ENCODE measurements around the gene AMOTL1.
A peak's percentile ranks its signal among the peaks of the same experiment; 100 is the strongest.

AMOTL1 gene

DNA sequence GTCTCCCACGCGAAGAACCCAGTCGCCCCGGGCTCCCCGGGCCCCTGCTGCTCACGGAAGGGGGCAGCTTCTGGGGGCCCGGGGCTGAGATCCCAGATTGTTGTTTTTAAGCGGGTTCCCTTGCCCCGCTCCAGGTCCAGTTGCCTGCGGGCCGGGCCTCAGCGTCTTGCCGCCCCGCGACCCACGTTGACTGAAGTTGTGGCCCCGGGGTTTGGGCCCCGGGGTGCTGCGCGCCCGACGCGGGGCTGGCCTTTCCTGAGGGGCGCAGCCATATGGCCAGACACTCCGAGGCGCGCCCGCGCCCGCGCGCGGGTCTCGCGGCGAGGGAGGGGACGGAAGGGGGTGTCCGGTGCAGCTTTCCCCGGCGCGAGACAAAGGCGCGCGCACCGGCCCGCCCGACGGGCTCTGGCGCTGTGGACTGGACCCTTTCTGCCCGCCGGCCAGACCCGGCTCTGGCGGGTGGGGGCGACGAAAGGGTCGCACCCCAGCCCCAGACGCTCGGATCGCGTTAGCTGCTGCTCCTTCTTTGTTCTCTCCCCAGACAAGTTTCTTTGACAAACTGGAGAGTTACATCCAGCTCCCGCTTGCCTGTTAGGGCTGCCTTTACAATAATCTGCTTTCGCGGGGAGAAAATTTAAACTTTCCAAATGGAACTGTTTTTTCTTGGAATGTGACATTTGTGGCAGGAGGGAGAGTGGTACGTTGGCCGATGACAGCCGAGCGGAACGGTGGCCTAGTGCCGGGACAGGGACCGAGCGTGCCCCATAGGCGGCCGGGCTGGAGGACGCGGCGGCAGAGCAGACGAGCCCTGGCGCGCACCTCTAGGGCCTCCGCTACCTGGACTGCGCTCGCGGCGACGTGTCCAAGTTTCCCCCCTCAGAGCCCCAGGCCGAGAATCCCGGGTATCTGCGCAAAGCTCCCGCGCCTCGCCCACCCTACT is 716 bp downstream of the AMOTL1 start:
- DNase-seq (ENCODE audit: low spot score) = peak; percentile 50

- peak; percentile 60 for DNase-seq (ENCODE audit: low spot score)
Measured at GRCh38 chr11:94769880-94770279, 1.7 kb downstream of the AMOTL1 start.

DNA sequence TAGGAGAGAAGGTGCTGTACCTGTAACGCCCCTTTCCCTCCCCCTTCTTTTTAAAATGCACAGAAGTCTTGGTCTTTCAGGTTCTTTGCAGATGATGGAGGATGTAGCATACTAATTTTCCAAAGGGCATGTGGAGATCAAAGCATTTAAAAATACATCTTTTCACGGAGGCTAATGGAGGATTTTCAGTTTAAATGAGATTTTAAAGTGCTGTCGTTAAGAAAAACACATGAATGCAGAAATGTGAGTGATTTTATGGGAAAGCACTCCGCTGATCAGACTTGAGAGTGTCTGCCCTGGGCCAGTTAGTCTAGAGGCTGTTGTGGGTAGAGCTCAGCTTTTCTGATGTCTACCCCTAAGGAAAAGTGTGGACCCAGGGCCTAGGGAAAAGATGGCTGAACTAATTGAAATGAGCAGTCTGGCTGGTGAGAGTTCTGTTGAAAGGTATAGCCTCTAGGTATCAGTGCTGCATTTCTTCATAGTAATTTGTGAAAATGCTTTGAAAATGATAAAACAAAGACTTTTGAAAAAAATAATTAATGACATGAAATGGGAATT is 2.5 kb downstream of the AMOTL1 start:
- DNase-seq (ENCODE audit: low spot score) = no peak

- no peak for DNase-seq (ENCODE audit: low spot score)
Measured at GRCh38 chr11:94771390-94771789, 3.2 kb downstream of the AMOTL1 start.

GRCh38 chr11:94771951-94772350 is 3.8 kb downstream of the AMOTL1 start:
- no peak for DNase-seq (ENCODE audit: low spot score)

DNA sequence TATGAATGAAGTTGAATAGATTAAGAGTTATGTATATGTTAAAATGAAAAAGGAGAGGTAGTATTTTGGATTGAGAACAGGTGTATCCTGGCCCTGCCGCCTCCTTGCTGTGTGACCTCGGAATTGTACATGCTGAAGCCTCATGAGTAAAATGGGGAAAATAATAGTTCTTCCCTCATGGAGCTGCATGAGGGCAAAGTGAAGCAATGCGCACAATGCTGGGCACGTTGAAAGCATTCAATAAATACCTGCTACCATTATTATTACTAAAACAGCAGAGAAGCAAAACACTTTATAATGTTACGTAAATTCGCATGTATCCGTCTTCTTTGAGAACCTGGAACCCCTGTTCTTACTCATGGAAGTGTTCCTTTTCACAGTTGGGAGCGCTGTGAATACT is 5.7 kb downstream of the AMOTL1 start:
- no peak for DNase-seq (ENCODE audit: low spot score)

- DNase-seq (ENCODE audit: low spot score) = no peak
Measured at GRCh38 chr11:94774345-94774744, 6.2 kb downstream of the AMOTL1 start.

DNA sequence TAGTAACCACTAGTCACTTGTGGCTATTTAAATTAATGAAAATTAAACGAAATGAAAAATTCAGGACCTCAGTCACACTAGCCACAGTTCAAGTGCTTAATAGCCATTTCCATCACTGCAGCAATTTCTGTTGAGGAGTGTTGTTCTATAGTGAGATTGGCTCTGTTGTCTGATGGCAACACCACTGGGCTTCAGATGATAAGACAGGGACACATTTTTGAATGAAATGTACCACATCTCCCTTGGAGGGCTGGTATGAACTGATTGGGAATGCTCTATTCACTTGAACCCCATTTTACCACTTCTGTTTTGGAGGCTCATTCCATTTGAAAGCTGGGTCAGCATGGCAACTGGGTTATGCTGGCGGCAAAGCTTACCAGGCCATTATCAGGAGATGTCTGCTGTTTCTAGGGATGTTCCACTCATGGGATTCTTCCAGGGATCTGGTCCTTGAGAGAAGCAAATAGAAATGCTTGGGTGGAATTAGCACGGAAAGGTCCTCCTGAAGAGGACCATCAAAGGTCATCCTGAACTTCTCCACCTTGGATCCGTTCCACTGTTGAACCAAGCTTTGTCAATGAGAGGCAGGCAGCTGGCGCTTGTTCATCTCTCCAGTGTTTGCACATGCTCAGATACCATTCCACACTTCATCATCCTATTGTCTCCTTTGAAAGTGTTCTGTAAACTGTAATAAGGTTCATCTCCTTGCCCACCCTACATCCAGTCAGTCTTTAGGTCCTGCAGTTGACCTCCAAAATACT is 7.6 kb downstream of the AMOTL1 start:
- DNase-seq (ENCODE audit: low spot score) = no peak

DNA sequence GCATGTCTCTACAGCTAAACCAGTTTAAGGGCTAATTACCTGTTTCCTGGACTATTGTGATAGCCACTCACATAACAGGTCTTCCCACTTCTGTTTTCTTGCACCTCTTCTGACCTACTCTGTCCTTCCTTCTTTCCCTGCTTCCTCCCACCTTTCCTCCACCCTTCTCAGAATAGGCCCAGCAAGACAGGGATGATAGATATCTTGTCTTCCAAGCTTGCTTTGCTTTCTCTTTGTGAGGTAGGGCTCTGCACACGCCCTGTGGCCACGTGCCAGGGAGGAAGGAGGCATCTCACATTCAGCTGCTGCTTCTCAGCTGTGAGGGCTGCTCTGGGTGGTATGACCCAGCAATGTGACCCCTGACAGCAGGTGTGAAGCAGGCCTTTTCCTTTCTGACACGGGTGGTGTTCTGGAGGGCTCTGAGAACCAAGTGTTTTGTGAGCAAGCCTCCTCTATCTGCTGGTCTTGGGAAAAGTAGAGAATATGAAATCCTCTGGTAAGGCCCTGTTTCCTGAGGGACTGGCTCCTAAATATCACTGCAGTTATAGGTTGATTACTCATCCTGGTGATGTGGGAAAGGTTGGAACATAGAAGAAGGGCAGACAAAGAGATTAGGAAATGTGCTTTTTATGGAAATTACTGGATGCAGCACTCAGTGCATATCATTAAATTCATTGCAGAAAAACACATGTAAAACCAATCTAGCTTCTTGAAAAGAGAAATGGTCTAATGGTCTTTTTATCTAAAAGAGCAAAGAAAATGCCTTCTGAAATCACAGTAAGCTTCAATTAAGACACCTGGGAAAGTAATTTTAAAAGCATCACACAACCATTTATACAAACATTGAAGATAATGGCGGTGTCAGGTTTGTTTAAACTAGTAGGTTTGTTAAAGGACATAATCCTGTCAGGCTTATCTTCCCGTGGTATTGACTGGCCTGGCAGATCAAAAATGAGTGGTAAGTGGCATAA is 8.5 kb downstream of the AMOTL1 start:
- DNase-seq (ENCODE audit: low spot score) = peak; percentile 78

DNA sequence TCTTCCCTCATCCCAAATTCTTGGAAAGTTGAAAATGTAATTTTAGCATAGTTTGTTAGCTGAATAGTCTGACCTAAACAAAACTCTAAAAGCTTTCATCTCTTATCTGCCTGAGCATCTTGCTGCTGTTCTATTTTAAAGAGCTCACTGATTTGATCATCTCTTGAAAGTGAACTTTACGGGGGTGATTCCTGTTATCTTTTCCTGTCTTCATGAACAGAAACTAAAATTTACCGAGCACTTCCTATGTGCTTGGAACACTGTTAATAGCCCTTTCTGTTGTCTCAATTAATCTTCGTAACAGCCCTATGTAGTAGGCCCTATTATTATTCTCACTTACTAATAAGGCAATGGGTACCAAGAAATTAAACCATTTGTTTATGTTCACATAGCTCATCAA is 12.3 kb downstream of the AMOTL1 start:
- DNase-seq (ENCODE audit: low spot score) = no peak

DNA sequence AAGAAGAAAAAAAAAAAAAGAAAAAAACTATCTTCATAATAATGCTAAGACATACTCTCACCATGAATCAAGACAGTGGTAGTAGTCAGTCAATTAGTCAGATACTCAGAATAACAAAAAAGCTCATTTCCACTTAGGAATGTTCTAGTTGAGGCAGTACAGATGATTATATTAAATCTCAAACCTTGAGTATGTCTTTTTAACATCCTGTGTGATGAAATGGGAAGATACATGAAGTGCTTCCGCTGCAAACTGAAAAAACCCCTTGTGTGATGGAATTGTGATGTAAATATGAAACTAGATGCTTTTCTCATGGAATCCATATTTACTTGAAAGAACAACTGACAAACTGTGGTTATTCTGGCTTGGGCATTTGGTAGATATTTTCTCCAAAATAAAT is 13.7 kb downstream of the AMOTL1 start:
- peak; percentile 39 for DNase-seq (ENCODE audit: low spot score)

- no peak for DNase-seq (ENCODE audit: low spot score)
Measured at GRCh38 chr11:94782446-94782845, 14.3 kb downstream of the AMOTL1 start.

GRCh38 chr11:94784884-94785283 is 16.7 kb downstream of the AMOTL1 start:
- no peak for DNase-seq (ENCODE audit: low spot score)

GRCh38 chr11:94785509-94785908 is 17.4 kb downstream of the AMOTL1 start:
- no peak for DNase-seq (ENCODE audit: low spot score)

DNA sequence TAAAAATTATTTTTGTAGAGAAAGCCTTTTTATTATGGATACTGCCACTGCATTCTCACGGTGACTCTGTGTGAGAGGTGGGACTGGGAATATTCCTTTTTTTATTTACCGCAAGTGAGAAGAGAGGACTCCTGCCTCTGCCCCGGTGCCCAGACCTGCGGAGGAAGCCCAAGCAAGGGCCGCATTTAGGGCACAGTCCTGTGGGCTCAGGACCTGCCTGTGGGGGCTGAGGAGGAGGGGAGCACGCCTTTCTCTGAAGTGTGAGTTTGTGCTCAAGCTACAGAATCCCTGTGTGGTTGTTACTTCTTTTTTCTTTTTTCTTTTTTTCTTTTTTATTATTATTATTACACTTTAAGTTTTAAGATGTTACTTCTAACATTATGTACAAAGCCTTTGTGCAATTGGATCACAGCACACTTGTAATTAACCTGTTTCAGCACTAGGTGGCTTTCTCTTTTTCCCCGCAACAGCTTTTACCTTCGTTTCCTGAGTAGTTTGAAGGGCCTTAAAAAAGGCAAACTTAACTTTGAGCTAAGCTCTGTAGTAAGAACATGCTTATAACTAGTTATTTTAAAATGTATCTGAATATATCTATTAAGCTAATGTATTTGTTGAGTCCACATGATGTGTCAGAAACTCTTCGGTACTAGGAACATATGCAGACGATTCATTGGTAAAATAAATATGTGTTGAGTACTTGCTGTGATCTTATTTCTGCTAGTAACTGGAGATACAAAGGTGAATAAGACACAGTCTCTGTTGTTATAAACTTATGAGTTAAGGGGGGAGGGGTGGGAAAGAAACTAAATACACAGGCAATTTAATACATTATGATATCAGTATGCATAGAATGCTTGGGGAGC is 18.3 kb downstream of the AMOTL1 start:
- DNase-seq (ENCODE audit: low spot score) = peak; percentile 49

DNA sequence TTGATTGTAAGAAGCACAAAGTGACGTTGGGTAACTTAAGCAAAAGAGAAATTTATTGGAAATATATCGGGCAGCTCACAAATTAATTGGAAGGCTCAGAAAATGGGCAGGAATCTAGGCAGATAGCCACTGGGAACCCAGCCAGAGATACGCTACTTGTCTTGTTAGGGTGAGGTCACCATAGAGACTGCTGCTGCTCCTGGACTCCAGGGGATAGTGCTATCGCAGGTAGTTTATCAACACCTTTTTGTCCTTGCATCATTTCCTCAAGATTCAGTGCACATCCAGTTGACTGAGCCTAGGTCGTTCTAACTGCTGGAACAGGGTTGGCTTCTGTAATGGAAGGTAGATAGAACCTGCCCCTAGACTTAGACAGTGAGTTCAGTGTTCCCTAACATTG is 19.6 kb downstream of the AMOTL1 start:
- peak; percentile 54 for DNase-seq (ENCODE audit: low spot score)

DNA sequence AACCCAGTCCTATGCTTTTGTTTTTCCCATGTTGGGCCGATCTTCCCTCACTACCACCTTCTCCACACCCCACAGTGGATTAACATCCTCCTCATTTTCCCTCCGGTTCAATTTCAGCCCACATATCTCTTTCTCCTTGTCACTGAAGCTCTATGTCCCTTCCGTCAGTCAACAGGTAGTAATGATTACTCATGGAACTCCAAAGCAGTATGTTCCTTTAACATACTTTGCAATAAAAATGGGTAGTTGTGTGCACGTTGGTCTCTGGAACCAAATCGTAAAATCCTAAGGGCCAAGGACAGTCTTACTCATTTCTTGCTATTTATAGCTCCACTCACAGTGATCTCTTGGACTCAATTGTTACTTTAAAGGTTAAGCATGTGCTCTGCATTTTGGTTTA is 20.2 kb downstream of the AMOTL1 start:
- DNase-seq (ENCODE audit: low spot score) = no peak

GRCh38 chr11:94790197-94790596 is 22.0 kb downstream of the AMOTL1 start:
- no peak for DNase-seq (ENCODE audit: low spot score)

- peak; percentile 87 for DNase-seq (ENCODE audit: low spot score)
Measured at GRCh38 chr11:94790661-94791180, 22.6 kb downstream of the AMOTL1 start.

- no peak for DNase-seq (ENCODE audit: low spot score)
Measured at GRCh38 chr11:94791216-94791889, 23.2 kb downstream of the AMOTL1 start.
